Activated gamma-delta T cell treated with Interleukin-2 at 50 U/mL for 16 hours (primary cell): Measurements from ENCODE around the gene CARD11.

Source experiments
- DNase-seq: peaks from one replicate; pipeline ENCODE4 v3.0.0-alpha.2; 2020

Gene CARD11

GRCh38 chr7:2894118-2894940 is 149.3 kb downstream of the CARD11 start:
- peak; percentile 42 for DNase-seq

GRCh38 chr7:2893411-2893861 is 150.2 kb downstream of the CARD11 start:
- DNase-seq = no peak

- DNase-seq = no peak
Measured at GRCh38 chr7:2892549-2892948, 151.1 kb downstream of the CARD11 start.

GRCh38 chr7:2887816-2888215 is 155.9 kb downstream of the CARD11 start:
- DNase-seq = no peak

DNA sequence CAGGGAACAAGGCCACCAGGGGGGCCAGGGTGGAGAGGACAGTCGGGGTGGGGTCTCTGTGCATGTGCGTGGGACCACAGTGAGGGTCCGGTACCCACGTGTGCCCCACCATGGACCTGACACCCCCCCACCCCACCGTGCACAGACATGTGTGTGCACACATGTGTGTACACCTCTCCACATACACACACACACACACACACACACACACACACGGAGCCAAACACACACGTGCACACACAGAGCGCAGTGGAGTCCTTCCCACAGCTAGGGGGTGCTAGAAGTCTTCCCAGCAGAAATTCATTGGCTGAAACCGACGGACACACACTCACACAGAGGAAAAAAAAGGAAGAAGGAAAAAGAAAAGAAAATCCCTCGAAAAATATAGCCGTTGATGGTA is 156.8 kb downstream of the CARD11 start:
- DNase-seq = peak; percentile 40

- no peak for DNase-seq
Measured at GRCh38 chr7:2886391-2886790, 157.3 kb downstream of the CARD11 start.

- no peak for DNase-seq
Measured at GRCh38 chr7:2884161-2884560, 159.5 kb downstream of the CARD11 start.

DNA sequence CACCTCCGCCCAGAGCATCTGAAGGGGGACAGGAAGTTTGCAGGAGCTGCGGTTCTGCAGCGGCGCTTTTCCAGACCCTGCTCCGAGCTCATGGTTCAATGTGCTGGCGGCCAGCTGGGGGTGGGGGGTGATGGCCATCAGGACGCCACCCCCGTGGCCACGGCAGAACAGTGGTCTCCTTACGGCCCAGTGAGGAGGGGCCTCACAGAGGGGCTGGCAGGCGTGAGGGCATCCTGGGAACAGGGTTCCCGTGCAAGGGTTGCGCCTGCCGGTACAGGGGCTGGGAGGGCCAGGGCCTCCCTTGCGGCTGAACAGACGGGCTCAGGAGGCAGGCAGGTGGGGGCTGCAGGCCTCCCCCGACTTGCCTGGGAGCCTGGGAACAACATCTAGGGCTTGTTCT is 160.6 kb downstream of the CARD11 start:
- DNase-seq = no peak

- DNase-seq = no peak
Measured at GRCh38 chr7:2882111-2882510, 161.6 kb downstream of the CARD11 start.

GRCh38 chr7:2880874-2881533 is 162.7 kb downstream of the CARD11 start:
- DNase-seq = no peak

GRCh38 chr7:2880051-2880450 is 163.6 kb downstream of the CARD11 start:
- DNase-seq = no peak

- DNase-seq = no peak
Measured at GRCh38 chr7:2879354-2879753, 164.3 kb downstream of the CARD11 start.

- no peak for DNase-seq
Measured at GRCh38 chr7:2878306-2878705, 165.4 kb downstream of the CARD11 start.

GRCh38 chr7:2876031-2876731 is 167.5 kb downstream of the CARD11 start:
- DNase-seq = no peak

- DNase-seq = no peak
Measured at GRCh38 chr7:2873686-2874551, 169.7 kb downstream of the CARD11 start.

- no peak for DNase-seq
Measured at GRCh38 chr7:2873146-2873545, 170.5 kb downstream of the CARD11 start.

GRCh38 chr7:2872296-2872874 is 171.3 kb downstream of the CARD11 start:
- DNase-seq = no peak

GRCh38 chr7:2870471-2870931 is 173.2 kb downstream of the CARD11 start:
- DNase-seq = no peak

- no peak for DNase-seq
Measured at GRCh38 chr7:2869981-2870380, 173.7 kb downstream of the CARD11 start.

DNA sequence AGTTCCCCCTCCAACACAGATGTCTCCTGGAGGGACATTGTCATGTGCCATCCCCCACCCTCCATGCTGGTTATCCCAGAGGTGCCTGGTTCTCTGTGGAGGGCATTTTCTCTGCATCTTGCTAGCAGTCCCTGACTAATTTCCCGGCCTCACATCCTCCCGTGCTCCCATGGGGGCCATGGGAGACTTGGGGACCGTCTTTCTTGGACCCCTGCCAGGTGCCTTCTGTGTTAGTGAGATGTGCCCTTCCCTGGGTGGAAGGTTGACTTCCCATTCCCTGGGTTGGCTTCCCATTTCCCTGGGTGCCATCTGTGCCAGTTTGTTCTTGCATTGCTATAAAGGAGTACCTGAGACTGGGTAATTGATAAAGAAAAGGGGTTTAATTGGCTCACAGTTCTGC is 177.1 kb downstream of the CARD11 start:
- DNase-seq = no peak

GRCh38 chr7:2864999-2865670 is 178.5 kb downstream of the CARD11 start:
- DNase-seq = peak; percentile 72
